ENCODE data around the gene CDH4. TPM values are rescaled to one million over a fixed set of nuclear protein-coding genes. Genes with fewer than 3 reads are reported as not detected.

CDH4 gene
- total RNA-seq, 2 donors from 2014 or later = 0.08 to 0.09 TPM

DNA sequence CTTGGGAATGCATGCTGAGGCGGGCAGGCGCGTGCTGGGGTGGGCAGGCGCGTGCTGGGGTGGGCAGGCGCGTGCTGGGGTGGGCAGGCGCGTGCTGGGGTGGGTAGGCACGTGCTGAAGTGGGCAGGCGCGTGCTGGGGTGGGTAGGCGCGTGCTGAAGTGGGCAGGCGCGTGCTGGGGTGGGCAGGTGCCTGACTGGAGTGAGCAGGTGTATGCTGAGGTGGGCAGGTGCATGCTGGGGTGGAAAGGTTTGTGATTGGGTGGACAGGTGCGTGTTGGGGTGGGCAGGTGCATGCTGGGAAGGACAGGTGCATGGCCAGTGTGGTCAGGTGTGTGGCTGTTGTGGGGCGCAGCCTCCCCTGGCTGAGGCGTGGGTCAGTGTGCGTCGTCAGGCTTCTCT, 404.1 kb downstream of the CDH4 start:
- H3K9me3 Mint-ChIP-seq = peaks cover 0 to 4% of the 10 kb centered on the region in 2 donors
- peaks cover 0 to 4% of the 10 kb centered on the region in 2 donors for H3K36me3 Mint-ChIP-seq
- no peak for DNase-seq (ENCODE audit: low spot score in 2 of 2)
- no peak for ATAC-seq
- no peak overlapping the region for H3K27ac Mint-ChIP-seq

DNA sequence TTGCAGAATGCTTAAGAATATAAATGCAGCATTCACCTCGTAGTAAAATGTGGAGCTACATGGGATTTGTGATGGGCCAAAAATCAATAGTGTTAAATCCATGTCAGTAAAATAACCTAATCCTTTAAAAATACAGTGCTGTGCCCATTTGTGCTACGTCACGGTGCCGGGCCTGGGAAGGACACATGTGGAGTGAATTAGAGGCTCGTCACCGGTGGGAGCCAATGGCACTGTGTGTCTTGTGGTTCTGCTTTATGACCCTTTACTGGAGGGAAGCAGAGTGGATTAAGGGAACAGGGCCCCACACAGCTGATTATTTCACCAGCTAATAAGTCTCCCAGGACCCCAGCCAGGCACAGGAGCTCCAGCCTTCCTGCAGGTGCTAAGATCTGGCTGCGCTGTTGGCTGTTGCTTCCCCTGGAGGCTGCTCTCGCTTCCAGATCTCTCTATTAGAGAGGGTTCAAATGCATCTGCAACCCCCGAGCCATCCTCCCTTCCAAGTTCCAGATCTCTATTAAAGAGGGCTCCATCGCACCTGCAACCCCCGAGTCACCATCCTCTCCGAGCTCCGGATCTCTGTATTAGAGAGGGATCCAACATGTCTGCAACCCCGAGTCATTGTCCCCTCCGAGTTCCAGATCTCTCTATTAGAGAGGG, 405.8 kb downstream of the CDH4 start:
- H3K27ac Mint-ChIP-seq = no peak overlapping the region
- DNase-seq (ENCODE audit: low spot score in 2 of 2) (no peak), ATAC-seq (no peak)
- peaks cover 0 to 4% of the 10 kb centered on the region in 2 donors for H3K36me3 Mint-ChIP-seq
- H3K9me3 Mint-ChIP-seq = peaks cover 0 to 4% of the 10 kb centered on the region in 2 donors

- DNase-seq (ENCODE audit: low spot score in 2 of 2) (no peak), ATAC-seq (no peak)
- peaks cover 0 to 4% of the 10 kb centered on the region in 2 donors for H3K36me3 Mint-ChIP-seq
Measured at GRCh38 chr20:61658563-61658962, 406.5 kb downstream of the CDH4 start.

GRCh38 chr20:61659246-61659993, 407.4 kb downstream of the CDH4 start:
- DNase-seq (ENCODE audit: low spot score in 2 of 2) (no peak), ATAC-seq (no peak)
- Mint-ChIP-seq H3K9me3 (no peaks in the 10 kb centered on the region), H3K27ac (no peak overlapping the region), H3K36me3 (no peaks in the 10 kb centered on the region)

More at GRCh38 chr20:61658563-61658962, 406.5 kb downstream of the CDH4 start:
- Mint-ChIP-seq H3K9me3 (peaks cover 0 to 4% of the 10 kb centered on the region in 2 donors), H3K27ac (no peak overlapping the region)

GRCh38 chr20:61659994-61660346, 407.9 kb downstream of the CDH4 start:
- Mint-ChIP-seq H3K27ac (no peak overlapping the region), H3K36me3 (no peaks in the 10 kb centered on the region), H3K9me3 (no peaks in the 10 kb centered on the region)
- ATAC-seq (no peak), DNase-seq (ENCODE audit: low spot score in 2 of 2) (no peak)

GRCh38 chr20:61660559-61660958, 408.5 kb downstream of the CDH4 start:
- ATAC-seq = no peak
- Mint-ChIP-seq H3K9me3 (no peaks in the 10 kb centered on the region), H3K27ac (no peak overlapping the region), H3K36me3 (no peaks in the 10 kb centered on the region)
- no peak for DNase-seq (ENCODE audit: low spot score in 2 of 2)

DNA sequence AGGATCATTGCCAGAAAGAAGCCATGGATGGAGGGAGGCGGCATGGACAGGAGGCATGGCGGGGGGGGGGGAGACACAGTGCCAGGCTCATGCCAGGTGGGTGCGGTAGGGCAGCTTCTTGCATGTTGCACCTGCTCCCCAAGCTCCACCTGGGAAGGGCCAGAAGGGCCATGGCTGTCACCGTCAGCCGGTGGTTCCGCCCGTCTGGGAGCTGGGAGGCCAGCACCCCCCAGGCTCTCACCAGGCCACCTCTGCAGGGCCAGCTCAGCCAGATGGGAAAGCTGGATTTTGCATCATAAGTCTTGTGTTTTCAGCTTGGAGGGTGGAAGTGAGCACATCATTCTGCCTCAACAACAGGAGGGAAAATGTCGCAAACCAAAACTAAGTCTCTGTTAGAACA, 409.0 kb downstream of the CDH4 start:
- DNase-seq (ENCODE audit: low spot score in 2 of 2) (no peak), ATAC-seq (no peak)
- H3K9me3 Mint-ChIP-seq = no peaks in the 10 kb centered on the region
- no peak overlapping the region for H3K27ac Mint-ChIP-seq
- H3K36me3 Mint-ChIP-seq = no peaks in the 10 kb centered on the region

GRCh38 chr20:61661583-61661982, 409.5 kb downstream of the CDH4 start:
- ATAC-seq = no peak
- H3K36me3 Mint-ChIP-seq = no peaks in the 10 kb centered on the region

DNA sequence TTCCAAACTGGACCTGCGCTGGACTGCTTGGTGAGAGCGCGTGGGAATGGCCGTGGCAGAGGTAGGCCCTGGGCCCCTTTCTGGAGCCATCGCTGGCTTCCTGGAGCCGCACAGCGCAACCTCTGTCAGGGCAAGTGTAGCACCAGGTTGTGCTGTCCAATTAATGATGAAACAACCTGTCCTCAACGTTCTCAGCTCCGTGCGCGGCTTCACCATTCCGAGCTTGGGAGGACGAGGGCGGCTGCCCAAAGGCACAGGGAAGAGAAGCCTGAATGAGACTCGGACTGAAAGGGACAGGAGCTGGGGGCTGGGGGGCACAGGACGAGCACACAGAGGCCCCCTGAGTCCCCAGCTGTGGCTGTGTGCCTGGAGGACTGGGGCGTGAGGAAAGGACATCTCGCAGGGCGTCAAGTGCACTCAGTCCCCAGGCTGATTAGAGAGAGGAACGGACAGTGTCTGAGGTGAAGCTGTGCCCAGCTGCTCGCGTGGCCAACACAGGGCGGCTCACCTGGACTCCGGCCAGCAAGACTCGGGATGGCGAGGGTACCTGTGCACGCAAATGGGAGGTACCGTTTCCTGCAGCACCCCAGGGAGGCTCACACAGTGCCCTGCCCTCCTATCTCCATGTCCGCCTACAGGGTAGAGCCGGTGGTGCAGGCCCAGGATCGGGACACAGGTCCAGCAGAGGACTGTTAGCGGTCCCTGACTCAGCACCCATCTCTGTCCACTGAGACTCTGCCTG, 410.3 kb downstream of the CDH4 start:
- no peak overlapping the region for H3K27ac Mint-ChIP-seq
- no peaks in the 10 kb centered on the region for H3K9me3 Mint-ChIP-seq
- no peaks in the 10 kb centered on the region for H3K36me3 Mint-ChIP-seq
- ATAC-seq = no peak
- DNase-seq (ENCODE audit: low spot score in 2 of 2) = no peak

More at GRCh38 chr20:61661583-61661982, 409.5 kb downstream of the CDH4 start:
- DNase-seq (ENCODE audit: low spot score in 2 of 2) = no peak
- H3K27ac Mint-ChIP-seq = no peak overlapping the region
- no peaks in the 10 kb centered on the region for H3K9me3 Mint-ChIP-seq

- DNase-seq (ENCODE audit: low spot score in 2 of 2) (no peak), ATAC-seq (no peak)
- H3K9me3 Mint-ChIP-seq = no peaks in the 10 kb centered on the region
- no peak overlapping the region for H3K27ac Mint-ChIP-seq
- H3K36me3 Mint-ChIP-seq = no peaks in the 10 kb centered on the region
Measured at GRCh38 chr20:61662968-61663331, 410.9 kb downstream of the CDH4 start.

GRCh38 chr20:61663521-61664425, 411.7 kb downstream of the CDH4 start:
- Mint-ChIP-seq H3K9me3 (no peaks in the 10 kb centered on the region), H3K27ac (no peak overlapping the region), H3K36me3 (no peaks in the 10 kb centered on the region)
- ATAC-seq (no peak), DNase-seq (ENCODE audit: low spot score in 2 of 2) (no peak)

DNA sequence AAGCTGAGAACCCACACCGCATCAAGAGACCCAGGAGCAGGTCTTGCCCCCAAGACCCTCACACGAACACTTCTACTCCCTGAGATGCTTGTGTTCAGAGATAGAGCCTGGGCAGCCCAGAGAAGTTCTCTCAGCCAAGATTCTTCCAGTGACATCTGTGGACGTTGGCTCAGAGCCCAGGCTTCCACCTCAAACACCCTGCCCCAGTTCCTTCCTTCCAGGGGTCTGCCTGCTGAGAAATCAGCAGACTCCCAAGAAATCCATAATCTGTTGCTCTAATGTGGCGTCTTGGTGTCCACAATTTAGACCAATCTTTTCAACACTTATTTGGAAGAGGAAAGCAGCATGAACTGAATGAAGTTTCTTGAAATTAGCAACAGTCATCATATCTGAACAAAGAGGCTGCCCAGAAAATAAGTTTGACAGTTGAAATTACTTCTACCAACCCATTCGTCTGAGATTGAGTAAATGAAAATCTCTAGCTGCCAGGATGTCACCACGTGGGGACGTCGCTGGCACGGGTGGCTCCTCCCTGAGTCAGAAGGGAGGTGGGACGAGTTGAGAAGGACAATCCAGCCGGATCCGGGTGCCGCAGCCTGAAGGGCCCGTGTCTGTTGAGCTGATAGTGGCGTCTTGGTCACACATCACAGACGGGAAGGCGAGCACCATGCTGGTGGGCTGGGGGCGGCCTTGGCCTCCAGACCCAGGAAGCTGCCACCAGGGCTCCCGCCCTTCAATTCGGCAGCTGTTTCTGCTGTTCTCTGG, 412.7 kb downstream of the CDH4 start:
- Mint-ChIP-seq H3K36me3 (no peaks in the 10 kb centered on the region), H3K27ac (no peak overlapping the region), H3K9me3 (no peaks in the 10 kb centered on the region)
- DNase-seq (ENCODE audit: low spot score in 2 of 2) (no peak), ATAC-seq (no peak)

GRCh38 chr20:61665528-61666470, 413.7 kb downstream of the CDH4 start:
- ATAC-seq (no peak), DNase-seq (ENCODE audit: low spot score in 2 of 2) (no peak)
- H3K27ac Mint-ChIP-seq = no peak overlapping the region
- no peaks in the 10 kb centered on the region for H3K36me3 Mint-ChIP-seq
- no peaks in the 10 kb centered on the region for H3K9me3 Mint-ChIP-seq

GRCh38 chr20:61666471-61666832, 414.4 kb downstream of the CDH4 start:
- Mint-ChIP-seq H3K9me3 (peaks cover 0 to 3% of the 10 kb centered on the region in 2 donors), H3K36me3 (no peaks in the 10 kb centered on the region), H3K27ac (no peak overlapping the region)
- ATAC-seq (no peak), DNase-seq (ENCODE audit: low spot score in 2 of 2) (no peak)
